G401 (cell line): ENCODE data around the gene BEAN1. TPM values are rescaled to one million over a fixed set of nuclear protein-coding genes. Genes with fewer than 3 reads are reported as not detected.

Experiments
- DNase-seq: peaks from one replicate; pipeline ENCODE4 v3.0.0-alpha.2; 2015; ENCODE audit warnings: low spot score
- in situ Hi-C: cut with HindIII; loops from 2 replicates; pipeline ENCODE4 v1.10.0; 2016; ENCODE audit warnings: low sequenced_read_pairs, mixed read lengths
- total RNA-seq: library from RNA; depleted of rRNA; stranded (reverse); fragments of >200 nt; shearing (Covaris generic); gene quantifications from 2 replicates; pipeline ENCODE4 v1.2.3, GENCODE V29; 2014

BEAN1 gene
- total RNA-seq, 1 experiment from 2014 or later: not detected

DNA sequence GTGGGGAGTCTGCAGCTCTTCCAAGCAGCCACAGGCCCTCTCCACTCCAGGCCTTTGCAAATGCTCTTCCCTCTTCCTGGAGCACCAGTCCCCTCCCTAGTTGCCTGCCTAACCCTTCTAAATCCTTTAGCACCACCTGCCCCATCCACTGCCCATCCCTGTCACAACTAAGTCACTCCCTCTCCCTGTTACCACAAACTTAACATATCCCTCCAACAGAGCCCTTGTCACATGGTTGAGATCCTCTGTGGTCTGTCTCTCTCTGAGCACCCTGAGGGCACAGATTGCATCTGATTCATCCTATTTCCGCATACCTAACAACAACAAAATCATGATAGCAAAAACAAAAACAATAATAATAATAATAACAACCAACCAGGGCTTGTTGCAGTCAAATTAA lies 11.0 kb upstream of the BEAN1 start:
- in situ Hi-C loops: no loop called here

GRCh38 chr16:66416939-66417700 lies 10.0 kb upstream of the BEAN1 start:
- in situ Hi-C loops: no loop called here
- DNase-seq: no peak

More for the DNA sequence above, 11.0 kb upstream of the BEAN1 start:
- DNase-seq: no peak

DNA sequence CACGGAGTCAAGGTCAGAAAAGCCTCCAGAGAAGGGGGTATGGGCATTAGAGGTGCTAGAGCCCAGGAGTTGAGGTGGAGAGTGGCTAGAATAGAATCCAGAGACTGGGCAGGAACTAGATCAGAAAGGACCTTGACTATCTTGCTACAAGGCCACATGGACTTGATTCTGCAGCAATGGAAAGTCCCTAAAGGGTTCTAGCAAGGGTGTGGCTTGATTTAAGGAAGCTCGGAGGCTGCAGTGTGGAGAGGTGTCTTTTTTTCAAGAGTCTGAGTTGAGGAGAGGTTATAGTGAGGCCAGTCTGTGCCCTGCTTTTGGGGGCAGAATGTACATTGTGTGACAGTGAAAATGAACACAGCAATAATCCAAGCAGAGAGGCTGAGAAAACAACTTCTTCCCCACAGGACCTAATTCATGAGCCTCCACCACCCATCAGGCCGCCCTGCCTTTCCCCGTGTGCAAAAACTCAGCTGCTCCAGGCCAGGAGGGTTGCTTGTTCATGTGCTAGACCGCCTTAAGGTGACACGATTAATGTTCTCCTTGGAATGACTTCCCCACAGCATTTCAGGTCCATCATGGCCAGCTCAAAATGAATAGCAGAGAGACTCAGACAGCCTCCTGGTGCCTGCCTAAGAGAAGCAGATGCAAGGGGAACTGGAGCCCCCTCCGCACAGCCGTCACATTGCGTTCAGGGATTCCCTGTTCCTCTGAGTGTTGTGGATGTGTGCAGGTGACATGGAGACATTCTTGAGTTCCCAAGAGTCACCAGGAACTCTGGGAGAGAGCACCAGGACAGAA lies 8.7 kb upstream of the BEAN1 start:
- in situ Hi-C loops: no loop called here
- no peak for DNase-seq

DNA sequence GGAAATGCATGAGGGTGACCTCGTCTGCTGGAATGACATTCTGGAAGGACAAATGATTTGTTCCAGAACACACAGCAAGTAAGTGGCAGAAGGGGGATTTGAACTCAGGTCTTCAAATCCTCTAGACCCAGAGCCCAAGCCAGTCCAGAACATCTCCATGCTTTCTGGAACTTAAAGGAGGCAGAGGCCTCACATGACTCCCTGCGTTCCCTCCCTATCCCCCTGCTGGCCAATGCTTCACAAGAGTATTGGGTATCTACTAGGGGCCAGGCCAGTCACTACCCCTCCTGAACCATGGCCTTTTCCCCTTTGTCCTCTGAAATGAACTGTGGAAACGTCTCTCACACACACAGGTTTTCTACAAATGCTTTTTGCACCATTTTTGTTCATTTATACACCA lies 7.6 kb upstream of the BEAN1 start:
- no peak for DNase-seq

GRCh38 chr16:66420396-66420795 lies 6.7 kb upstream of the BEAN1 start:
- DNase-seq: no peak
- in situ Hi-C loops: no loop called here

More for the DNA sequence above, 7.6 kb upstream of the BEAN1 start:
- in situ Hi-C loops: no loop called here

DNA sequence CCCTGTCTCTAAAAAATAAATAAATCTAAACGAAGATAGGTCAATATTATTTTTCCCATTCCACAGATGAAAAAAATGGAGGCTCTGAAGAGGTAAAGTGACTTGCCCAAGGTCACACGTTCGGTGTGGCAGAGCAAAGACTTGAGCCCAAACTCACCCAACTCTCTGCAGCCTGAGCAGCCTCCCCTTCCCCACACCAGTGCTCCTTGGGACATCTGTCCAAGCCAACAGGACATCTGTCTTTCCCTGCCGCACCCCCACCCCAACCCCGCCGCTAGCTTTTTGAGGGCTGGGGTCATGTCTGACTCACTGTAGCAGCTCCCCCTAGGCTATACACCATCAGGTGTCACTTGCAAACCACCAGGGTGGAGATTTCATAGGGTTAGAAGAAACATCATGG lies 5.2 kb upstream of the BEAN1 start:
- no peak for DNase-seq
- in situ Hi-C loops: no loop called here

GRCh38 chr16:66422366-66422765 lies 4.7 kb upstream of the BEAN1 start:
- in situ Hi-C loops: no loop called here
- no peak for DNase-seq

- in situ Hi-C loops: no loop called here
- DNase-seq: no peak
Observed at GRCh38 chr16:66423177-66423576, 3.9 kb upstream of the BEAN1 start.

- no peak for DNase-seq
Observed at GRCh38 chr16:66425651-66426050, 1.4 kb upstream of the BEAN1 start.

DNA sequence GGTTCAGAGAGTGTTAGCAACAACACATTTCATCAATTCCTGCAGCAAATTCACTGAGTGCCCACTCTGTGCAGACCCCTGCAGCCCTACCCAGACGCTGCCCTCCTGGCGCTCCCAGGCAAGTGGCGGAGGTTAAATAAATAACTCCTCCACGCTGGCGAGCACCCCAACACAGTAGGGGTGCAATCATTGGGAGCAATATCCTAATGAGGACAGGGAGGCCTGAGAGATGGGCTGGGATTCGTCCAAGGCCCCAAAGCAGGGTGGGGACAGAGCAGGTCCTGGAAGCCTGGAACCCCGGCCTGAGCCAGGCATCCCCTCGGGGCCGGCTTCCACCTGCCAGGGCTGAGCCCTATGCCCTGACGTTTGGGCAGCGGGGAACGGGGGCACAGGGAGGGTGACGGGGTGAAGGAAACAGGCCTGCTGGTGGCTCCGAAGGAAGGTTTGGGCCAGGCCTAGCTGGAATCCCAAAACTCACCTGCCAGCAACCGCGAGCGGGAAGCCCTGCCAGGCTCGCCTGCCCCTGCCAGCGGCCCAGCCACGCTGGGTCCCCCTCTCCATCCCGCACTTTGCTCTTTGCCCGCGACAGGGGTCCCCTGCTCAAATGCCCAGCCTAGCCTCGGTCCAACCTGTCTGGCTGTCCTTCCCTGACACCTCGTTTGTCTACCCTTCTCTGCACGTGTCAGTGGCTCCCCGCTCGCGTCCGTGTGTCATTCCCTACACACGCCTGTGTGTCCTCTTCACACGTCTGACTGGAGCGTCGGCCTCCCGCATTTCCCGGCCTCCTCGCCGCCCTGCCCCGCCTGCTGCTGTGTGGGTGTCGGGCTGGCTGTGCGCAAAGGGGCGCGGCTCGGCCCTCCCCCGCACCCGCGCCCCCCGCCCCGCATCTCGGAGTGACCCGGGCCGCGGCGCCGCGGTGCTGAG lies 721 bp upstream of the BEAN1 start:
- in situ Hi-C loops: no loop called here
- no peak for DNase-seq

More at GRCh38 chr16:66425651-66426050, 1.4 kb upstream of the BEAN1 start:
- in situ Hi-C loops: no loop called here

GRCh38 chr16:66427871-66428681 lies 981 bp downstream of the BEAN1 start:
- in situ Hi-C loops: no loop called here
- no peak for DNase-seq

DNA sequence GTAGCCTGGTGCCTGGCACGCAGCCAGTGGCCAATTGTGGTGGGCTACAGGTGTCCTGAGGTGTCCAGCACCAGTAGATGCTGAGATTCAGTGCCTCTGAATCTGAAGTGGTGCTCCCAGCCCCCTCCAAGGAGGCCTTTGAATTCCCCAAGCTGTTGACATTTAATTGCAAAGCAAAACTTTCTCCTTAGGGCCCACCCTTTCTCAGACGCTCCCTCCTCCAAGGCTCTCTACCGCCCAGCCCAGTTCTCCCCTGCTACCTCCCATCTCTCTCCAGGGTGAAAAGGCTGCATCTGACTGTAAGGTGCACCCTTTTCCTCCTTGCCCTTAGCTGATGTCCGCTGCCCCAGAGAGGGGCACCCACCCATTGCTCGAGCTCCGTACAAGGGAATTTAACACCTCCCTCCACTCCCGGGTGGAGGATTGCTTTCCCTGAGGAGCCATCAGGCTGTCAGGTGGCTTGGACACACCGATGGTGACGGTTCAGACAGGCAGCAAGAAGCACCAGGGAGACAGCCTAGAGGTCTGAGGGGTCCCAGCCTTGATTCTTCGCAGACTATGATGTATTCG lies 1.7 kb downstream of the BEAN1 start:
- in situ Hi-C loops: no loop called here
- no peak for DNase-seq

DNA sequence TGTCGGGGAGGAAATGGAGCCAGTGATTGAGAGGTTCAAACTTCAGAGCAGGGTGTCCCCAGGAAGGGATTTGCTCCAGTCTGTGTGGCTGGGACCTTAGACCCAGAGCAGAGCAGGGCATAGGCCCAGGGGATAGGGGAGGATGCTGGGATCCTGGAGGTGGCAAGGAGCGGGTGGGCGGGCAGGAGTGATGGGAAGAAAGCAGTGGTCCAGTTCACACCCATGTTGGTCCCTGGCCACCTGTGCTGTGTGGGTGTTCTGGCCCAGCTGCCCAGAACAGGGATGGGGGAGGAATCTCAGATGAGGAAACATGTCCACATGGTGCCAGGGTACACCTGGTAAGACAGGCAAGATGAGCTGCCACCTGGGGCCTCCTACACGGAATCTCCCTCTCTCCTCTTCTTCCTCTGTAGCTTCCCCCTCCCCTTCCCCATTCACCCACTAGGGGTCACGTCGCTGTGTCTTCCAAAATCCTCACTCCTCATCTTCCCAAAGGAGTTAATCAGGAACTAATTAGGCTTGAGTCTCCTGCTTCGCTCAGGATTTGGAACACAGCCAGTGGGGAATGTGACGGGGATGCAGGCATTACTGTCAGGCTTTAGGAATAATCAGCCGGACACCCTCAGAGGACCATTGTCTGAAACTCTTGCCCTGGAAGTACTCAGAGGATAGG lies 2.3 kb downstream of the BEAN1 start:
- no peak for DNase-seq
- in situ Hi-C loops: no loop called here

- in situ Hi-C loops: no loop called here
- DNase-seq: no peak
Observed at GRCh38 chr16:66430214-66430613, 3.1 kb downstream of the BEAN1 start.

DNA sequence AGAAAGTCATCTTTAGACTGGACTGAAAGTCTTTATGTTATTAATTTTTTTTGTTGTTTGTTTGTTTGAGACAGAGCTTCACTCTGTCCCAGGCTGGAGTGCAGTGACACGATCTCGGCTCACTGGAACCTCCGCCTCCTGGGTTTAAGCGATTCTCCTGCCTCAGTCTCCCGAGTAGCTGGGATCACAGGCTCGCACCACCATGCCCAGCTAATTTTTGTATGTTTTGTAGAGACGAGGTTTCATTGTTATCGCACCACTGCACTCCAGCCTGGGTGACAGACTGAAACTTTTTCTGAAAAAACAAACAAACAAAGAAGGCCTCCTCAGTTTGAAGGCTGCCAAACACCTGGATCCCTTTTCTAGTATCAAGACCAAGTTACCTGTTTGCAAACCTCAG lies 4.7 kb downstream of the BEAN1 start:
- in situ Hi-C loops: no loop called here
- no peak for DNase-seq

GRCh38 chr16:66432429-66432828 lies 5.3 kb downstream of the BEAN1 start:
- in situ Hi-C loops: no loop called here

GRCh38 chr16:66434619-66435430 lies 7.7 kb downstream of the BEAN1 start:
- in situ Hi-C loops: no loop called here
- no peak for DNase-seq

More at GRCh38 chr16:66432429-66432828, 5.3 kb downstream of the BEAN1 start:
- DNase-seq: no peak
